Coronary artery (tissue), 2 donors: ENCODE results near the gene TRIM13.
"Not testable (repeated sequence)": the region's sequence is repeated elsewhere in the genome, so short reads cannot be mapped to it uniquely, and the experiment has no call there.

Source experiments
- DNase-seq: peaks from one replicate; pipeline ENCODE4 v3.0.0-alpha.2; 2017; ENCODE audit warnings: low spot score
- H3K27ac ChIP-seq, 2 donors: fragments of 200-600 bp; sonication (generic); one replicate each; pipeline ENCODE4 v1.5.1; 2016 to 2019
- H3K4me3 ChIP-seq: fragments of 200-600 bp; sonication (generic); 2 replicates; pipeline ENCODE4 v1.5.1; 2016; ENCODE audit warnings: mild to moderate bottlenecking, moderate library complexity
- CTCF ChIP-seq: fragments of 200-600 bp; sonication (generic); IDR thresholded peaks from one replicate; pipeline ENCODE4 v1.5.1; 2019; ENCODE audit warnings: antibody characterized with exemption

The TRIM13 gene

GRCh38 chr13:49986471-49986870 is 10.4 kb upstream of the TRIM13 start:
- no peak for DNase-seq

GRCh38 chr13:49990612-49991011 is 6.2 kb upstream of the TRIM13 start:
- not testable (repeated sequence) for H3K4me3 ChIP-seq, H3K27ac ChIP-seq, DNase-seq

More at GRCh38 chr13:49986471-49986870, 10.4 kb upstream of the TRIM13 start:
- no peak for TF ChIP-seq CTCF
- Histone ChIP-seq H3K27ac (no peak overlapping the region), H3K4me3 (no peak overlapping the region)

DNA sequence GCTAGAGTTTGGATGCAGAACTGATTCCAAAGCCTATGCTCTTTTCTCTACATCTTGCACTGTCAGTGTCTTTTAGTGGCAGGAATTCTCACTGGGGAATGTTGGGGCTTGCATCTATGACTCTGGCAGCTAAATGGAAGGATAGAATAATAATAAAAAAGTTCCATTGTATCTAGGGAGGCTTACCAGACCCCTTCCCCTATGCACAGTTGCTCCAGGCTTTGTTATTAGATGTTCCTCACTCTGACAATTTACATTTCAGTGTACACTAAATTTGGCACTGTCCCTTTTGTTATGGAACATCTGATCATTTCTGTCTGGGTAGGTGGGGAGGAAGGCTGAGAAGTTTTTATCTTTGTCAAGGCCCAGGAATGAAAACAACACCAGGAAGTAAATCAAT is 3.7 kb upstream of the TRIM13 start:
- no peak for DNase-seq
- H3K4me3 ChIP-seq, result no peak overlapping the region
- no peak overlapping the region for H3K27ac ChIP-seq
- no peak for TF ChIP-seq CTCF

DNA sequence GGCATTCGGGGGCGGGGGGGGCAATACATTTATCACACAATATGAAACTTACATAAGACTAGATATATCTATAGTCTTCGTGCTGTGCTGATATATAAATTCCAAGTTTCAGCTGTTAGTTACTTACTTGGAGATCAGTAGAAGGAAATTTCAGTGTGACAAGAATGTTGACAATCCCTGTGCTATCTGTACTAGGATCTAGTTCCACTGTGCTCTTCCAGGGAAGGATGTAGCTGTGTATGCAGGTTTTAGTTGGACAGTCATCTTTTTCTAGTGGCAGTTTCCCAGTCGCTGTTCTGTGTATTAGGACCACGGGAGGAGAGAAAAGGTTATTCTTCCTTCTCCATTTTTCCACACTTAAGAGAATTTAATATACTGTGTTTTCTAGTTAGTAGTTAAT is 3.2 kb upstream of the TRIM13 start:
- DNase-seq, result no peak
- Histone ChIP-seq H3K4me3 (no peak overlapping the region), H3K27ac (no peak overlapping the region)
- no peak for TF ChIP-seq CTCF

GRCh38 chr13:49995625-49996101 is 1.2 kb upstream of the TRIM13 start:
- no peak for DNase-seq
- Histone ChIP-seq H3K4me3 (peak overlapping the region; percentile 98), H3K27ac (peak overlapping the region; percentile 96 to 100)
- TF ChIP-seq CTCF, result no peak

DNA sequence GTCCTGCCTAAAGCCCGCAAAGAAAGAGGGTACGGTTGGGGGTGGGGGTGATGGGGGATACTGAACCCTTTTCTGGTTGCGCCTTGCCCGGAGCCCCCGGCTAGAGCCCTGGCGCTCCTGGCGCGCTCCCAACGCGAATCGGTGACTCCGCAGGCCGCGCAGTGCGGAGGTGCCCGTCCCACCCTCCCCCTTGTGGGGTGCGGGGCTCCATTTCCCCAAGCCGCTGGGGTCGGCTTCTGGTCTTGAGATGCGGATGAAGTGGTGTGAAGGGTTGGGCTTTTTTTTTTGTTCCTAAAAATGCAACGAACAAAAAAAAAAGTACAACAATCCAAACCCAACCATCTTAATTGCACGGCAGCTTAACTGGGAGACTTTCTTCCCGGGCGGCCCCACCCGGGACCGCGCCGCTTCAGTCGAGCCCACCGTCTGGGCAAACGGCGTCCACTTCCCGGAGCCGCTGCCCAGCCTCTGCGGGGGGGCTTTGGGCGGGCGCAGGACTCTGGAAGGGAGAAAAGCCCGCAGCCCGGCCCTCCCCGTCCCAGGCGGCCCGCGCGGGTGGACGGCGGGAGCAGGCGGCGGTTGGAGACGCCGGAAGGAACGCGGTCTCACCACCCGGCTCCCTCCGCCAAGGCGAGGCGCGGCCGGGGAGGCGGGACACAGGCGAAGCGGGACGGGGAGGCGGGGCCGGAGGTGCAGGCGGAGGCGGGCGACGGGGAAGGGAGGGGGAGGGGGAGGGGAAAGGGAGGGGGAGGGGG is 504 bp upstream of the TRIM13 start:
- peak; percentile 94 for DNase-seq
- H3K27ac ChIP-seq, result peak overlapping the region; percentile 96 to 100
- no peak for TF ChIP-seq CTCF

DNA sequence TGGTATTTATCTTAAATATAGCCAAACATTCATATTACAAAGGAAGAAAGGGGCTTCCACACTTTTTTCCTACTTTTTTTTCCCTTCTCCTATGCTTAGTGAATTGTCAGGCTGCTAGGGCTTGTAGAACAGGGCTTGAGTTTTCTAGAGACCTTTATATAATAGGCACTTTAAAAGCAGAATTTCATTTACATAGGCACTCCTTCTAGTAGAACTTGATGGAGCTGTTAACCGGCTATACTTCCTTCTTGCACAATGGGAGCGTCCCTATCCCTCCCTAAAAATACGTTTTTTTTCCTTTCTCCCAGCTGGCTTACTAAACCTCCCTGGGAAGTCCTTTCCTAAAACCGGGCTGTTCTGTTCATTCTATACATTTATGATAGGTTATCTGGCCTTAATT is 1.1 kb downstream of the TRIM13 start:
- no peak for DNase-seq

More for the DNA sequence above, 504 bp upstream of the TRIM13 start:
- peak overlapping the region; percentile 98 for H3K4me3 ChIP-seq

More for the DNA sequence above, 1.1 kb downstream of the TRIM13 start:
- peak overlapping the region; percentile 98 for H3K4me3 ChIP-seq
- peak overlapping the region; percentile 94 to 100 for H3K27ac ChIP-seq
- no peak for TF ChIP-seq CTCF
